GM06990 (cell line): ENCODE data around the gene TBCCD1.

Experiments
- DNase-seq: peaks from one replicate; pipeline ENCODE4 v3.0.0-alpha.2; 2011; ENCODE audit not compliant: insufficient read length; ENCODE audit errors: extremely low read depth
- H3K27me3 ChIP-seq: replicated peaks from 2 replicates; pipeline ENCODE4 v1.6.0; 2011; ENCODE audit warnings: low read length; ENCODE audit not compliant: control insufficient read depth, insufficient read depth
- H3K36me3 ChIP-seq: 2 replicates; pipeline ENCODE4 v1.5.1; 2011; ENCODE audit warnings: low read length; ENCODE audit not compliant: control insufficient read depth, insufficient read depth
- H3K4me3 ChIP-seq: replicated peaks from 2 replicates; pipeline ENCODE4 v1.5.1; 2011; ENCODE audit warnings: low read depth, mild to moderate bottlenecking, control low read depth, low read length
- TF ChIP-seq, protein P1 (sequence below): IDR thresholded peaks from 2 replicates; pipeline ENCODE4 v1.5.1; 2011; ENCODE audit warnings: low read length, control low read depth, mild to moderate bottlenecking, inconsistent platforms; ENCODE audit not compliant: insufficient read depth, poor library complexity, severe bottlenecking

The TBCCD1 gene

DNA sequence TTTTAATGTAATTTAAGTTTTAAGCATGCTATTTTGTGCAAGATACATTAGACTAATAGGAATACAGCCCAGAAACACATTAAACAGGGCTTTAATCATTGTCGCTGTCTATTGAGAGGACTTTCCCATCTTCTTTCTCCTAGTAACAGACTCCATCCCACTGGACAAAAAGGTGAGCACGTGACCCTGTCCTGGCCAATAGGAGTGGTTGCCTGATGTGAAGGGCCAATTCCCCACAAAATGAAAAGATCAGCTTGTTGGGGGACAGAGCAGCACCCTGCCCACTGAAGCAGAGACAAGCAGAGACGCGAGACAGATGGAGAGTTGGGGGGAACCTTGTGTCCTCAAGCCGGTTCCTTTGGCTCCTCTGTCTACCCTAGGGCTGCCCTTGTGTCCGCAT lies 44.1 kb downstream of the TBCCD1 start:
- Histone ChIP-seq H3K27me3 (no peaks in the 10 kb centered on the region), H3K4me3 (no peak overlapping the region), H3K36me3 (no peaks in the 10 kb centered on the region)
- DNase-seq, result no peak
- TF ChIP-seq, protein P1, sequence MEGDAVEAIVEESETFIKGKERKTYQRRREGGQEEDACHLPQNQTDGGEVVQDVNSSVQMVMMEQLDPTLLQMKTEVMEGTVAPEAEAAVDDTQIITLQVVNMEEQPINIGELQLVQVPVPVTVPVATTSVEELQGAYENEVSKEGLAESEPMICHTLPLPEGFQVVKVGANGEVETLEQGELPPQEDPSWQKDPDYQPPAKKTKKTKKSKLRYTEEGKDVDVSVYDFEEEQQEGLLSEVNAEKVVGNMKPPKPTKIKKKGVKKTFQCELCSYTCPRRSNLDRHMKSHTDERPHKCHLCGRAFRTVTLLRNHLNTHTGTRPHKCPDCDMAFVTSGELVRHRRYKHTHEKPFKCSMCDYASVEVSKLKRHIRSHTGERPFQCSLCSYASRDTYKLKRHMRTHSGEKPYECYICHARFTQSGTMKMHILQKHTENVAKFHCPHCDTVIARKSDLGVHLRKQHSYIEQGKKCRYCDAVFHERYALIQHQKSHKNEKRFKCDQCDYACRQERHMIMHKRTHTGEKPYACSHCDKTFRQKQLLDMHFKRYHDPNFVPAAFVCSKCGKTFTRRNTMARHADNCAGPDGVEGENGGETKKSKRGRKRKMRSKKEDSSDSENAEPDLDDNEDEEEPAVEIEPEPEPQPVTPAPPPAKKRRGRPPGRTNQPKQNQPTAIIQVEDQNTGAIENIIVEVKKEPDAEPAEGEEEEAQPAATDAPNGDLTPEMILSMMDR, result no peak

DNA sequence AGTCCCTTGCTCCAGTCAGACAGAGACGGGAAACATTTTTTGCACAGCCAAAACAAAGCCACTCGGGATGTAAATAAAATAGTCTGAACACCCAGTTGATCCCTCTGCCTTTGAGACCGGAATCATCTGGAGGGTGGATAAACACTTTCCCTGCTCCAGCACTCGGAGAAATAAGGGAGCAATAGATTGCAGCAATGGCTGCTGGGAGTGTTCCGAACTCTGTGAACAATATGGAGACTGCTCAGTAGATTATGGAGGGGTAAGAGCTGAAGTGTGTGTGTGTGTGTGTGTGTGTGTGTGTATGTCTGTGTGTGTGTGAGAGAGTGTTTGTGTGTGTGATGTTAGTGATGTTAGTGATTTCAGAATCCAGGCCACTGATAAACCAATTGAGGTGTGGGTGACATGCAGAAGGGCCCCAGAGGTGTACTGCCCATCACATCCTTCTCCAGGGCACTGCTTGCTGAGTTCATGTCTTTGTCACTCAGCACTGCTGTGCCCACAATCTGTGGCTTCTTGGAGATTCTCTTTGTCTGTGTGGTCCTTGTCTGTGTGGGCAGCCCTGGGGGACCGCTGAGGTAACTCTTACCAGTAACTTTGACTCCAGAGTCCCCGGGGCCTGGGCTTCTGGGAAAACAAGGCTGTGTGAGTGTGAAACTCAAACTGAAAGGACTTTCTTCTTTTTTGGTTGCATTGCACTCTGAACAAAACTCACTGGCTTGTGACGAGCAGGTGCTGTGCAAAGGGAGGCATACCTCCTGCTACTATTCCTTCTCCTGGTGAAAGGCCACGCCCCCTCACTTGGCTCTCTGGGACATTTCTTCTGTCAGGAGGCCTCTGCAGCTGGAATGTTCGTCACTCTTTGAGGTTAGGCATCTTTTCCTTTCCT lies 45.9 kb downstream of the TBCCD1 start:
- Histone ChIP-seq H3K27me3 (no peaks in the 10 kb centered on the region), H3K36me3 (no peaks in the 10 kb centered on the region), H3K4me3 (no peak overlapping the region)
- peak; percentile 65 for DNase-seq
- TF ChIP-seq, protein P1, result no peak

DNA sequence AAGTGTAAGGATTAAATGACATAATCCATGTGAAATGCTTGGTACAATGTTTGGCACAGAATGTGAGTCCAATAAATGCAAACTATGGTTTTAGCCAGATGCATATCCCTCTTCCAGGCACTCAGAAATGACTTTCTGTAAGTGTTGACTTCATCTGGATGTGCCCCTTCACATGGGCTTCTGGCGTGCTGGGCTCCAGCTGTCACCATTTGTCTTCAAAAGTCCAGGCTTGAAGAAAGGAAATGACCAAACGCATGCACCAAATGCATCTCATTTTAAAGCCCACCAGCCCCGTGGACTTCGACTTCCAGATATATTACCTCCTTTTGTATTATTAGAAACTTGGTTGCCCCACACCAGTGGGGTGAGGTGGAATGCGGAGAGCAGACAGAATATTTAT lies 46.7 kb downstream of the TBCCD1 start:
- Histone ChIP-seq H3K36me3 (no peaks in the 10 kb centered on the region), H3K27me3 (no peaks in the 10 kb centered on the region), H3K4me3 (no peak overlapping the region)
- DNase-seq, result no peak
- TF ChIP-seq, protein P1, result no peak

DNA sequence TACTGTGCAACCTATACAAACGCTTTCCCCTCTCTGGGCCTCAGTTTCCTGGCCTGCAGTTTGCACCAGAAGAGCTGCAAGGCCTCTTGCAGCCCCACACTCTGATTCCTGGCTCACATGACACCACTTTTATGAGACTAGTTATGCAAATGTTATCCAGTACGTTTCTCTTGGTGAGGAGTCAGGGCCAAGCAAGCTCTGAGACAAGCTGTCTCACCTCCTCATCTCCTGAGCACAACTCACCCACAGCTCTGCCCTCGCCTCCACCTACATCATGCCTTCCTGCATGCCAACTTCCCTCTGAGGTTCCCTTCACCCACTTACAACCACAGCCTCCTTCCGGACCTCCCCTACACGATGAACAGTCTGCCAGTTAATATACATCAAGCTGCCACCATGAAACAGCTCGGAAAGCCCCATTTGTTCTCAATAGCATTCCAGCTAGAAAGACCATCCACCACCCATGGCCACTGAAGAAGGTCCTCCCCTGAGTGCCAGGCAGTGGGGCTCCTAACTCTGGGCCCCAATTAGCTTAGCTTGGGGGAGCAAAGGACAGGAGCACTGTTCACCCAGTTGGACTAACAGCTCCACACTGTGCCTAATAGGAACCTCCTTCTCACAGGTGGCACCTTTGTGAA lies 48.0 kb downstream of the TBCCD1 start:
- Histone ChIP-seq H3K4me3 (no peak overlapping the region), H3K27me3 (no peaks in the 10 kb centered on the region), H3K36me3 (no peaks in the 10 kb centered on the region)
- DNase-seq, result peak; percentile 53
- TF ChIP-seq, protein P1, result no peak

DNA sequence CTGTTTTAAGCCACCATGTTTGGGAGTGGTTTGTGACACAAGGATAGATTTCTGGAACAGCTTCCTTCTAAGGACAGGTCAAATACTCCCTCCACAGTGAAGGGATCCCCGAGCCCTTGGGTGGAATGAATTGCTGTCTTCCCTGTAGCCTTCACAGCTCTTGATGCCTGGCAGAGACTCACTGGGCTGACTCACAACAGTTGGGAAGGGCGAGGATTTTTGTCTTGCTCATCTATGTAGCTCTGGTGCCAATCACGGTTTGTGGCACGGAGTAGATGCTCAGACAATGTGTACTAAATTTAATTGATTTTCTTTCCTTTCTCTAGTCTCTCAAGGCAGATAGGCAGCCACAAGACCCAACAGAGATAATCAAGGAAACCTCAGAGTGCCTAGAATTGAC lies 49.9 kb downstream of the TBCCD1 start:
- DNase-seq, result no peak

More for the DNA sequence above, 49.9 kb downstream of the TBCCD1 start:
- Histone ChIP-seq H3K27me3 (no peaks in the 10 kb centered on the region), H3K4me3 (no peak overlapping the region), H3K36me3 (no peaks in the 10 kb centered on the region)
- TF ChIP-seq, protein P1, result no peak
